Tibial nerve (tissue), 4 donors: ENCODE results near the gene PDLIM5. TPM values are rescaled to one million over a fixed set of nuclear protein-coding genes. Genes with fewer than 3 reads are reported as not detected.

Experiments
- DNase-seq, 2 donors: peaks; one replicate each; pipeline ENCODE4 v3.0.0-alpha.2; 2019; ENCODE audit warnings: low spot score in 2 of 2
- H3K27ac ChIP-seq, 4 donors: fragments of 200-600 bp; sonication (generic) in 3 of 4; one replicate each; pipeline ENCODE4 v1.5.1; 2017 to 2019; ENCODE audit warnings: mild to moderate bottlenecking in 1 of 4
- H3K27me3 ChIP-seq, 2 donors: fragments of 200-600 bp; sonication (generic) in 1 of 2; one replicate each; pipeline versions ENCODE4 v1.5.1 to v1.6.0; 2017 to 2019
- H3K36me3 ChIP-seq, 3 donors: fragments of 200-600 bp; sonication (generic); one replicate each; pipeline ENCODE4 v1.5.1; 2018 to 2019
- H3K4me1 ChIP-seq, 4 donors: fragments of 200-600 bp; sonication (generic) in 3 of 4; one replicate each; pipeline ENCODE4 v1.5.1; 2017 to 2019
- H3K4me3 ChIP-seq, 4 donors: fragments of 200-600 bp; sonication (generic) in 3 of 4; one replicate each; pipeline ENCODE4 v1.5.1; 2017 to 2019; ENCODE audit warnings: mild to moderate bottlenecking in 1 of 4, moderate library complexity in 1 of 4
- H3K9me3 ChIP-seq, 4 donors: fragments of 200-600 bp; sonication (generic) in 3 of 4; one replicate each; pipeline ENCODE4 v1.5.1; 2017 to 2019
- EP300 ChIP-seq, 2 donors: sonication (generic); formaldehyde crosslinking; IDR thresholded peaks; one replicate each; pipeline ENCODE4 v1.6.1; 2017; ENCODE audit warnings: antibody characterized with exemption in 2 of 2, mild to moderate bottlenecking in 1 of 2
- POLR2A ChIP-seq, 2 donors: fragments of 450-650 bp; IDR thresholded peaks; one replicate each; pipeline ENCODE4 v1.6.1; 2017; ENCODE audit warnings: antibody characterized with exemption in 2 of 2, mild to moderate bottlenecking in 2 of 2, moderate library complexity in 2 of 2
- WGBS, 2 donors: methylation state at CpG; one replicate each; pipeline ENCODE4 v1.1.5; 2018; 5-methylcytosine and 5-hydroxymethylcytosine counted together
- total RNA-seq, 4 donors: library from RNA; depleted of rRNA; stranded (reverse); fragments of >200 nt; gene quantifications; one replicate each; pipeline ENCODE4 v1.1.0, GENCODE V29; 2016
- TF ChIP-seq, protein P1 (sequence below), 5 experiments: fragments of 200-600 bp in 3 of 5; fragments of 450-650 bp in 2 of 5; sonication (generic) in 3 of 5; IDR thresholded peaks; one replicate each; pipeline ENCODE4 v1.5.1; 2016 to 2019; ENCODE audit warnings: antibody characterized with exemption in 5 of 5, mild to moderate bottlenecking in 3 of 5, moderate library complexity in 2 of 5

Gene PDLIM5
- total RNA-seq, 4 donors from 2014 or later: 73.5 to 117 (median 98.2) TPM

DNA sequence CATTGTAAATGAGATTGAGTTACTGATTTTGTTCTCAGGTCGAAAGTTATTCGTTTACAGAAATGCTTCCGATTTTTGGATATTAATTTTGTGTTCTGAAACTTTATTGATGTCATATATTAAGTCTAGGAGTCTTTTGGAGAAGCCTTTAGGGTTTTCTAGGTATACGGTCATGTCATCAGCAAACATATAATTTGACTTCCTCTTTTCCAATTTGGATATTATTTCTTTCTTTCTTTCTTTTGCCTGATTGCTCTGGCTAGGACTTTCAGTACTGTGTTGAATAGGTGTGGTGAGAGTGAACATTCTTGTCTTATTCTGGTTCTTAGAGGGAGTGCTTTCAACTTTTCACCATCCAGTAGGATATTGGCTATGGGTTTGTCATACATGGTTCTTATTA, 35.4 kb upstream of the PDLIM5 start:
- 95 to 98% methylated on average over 4 of the region's 4 CpGs for whole genome bisulfite sequencing, 2 donors
- DNase-seq: no peak
- no peaks in the 10 kb centered on the region for H3K36me3 ChIP-seq
- TF ChIP-seq, protein P1, sequence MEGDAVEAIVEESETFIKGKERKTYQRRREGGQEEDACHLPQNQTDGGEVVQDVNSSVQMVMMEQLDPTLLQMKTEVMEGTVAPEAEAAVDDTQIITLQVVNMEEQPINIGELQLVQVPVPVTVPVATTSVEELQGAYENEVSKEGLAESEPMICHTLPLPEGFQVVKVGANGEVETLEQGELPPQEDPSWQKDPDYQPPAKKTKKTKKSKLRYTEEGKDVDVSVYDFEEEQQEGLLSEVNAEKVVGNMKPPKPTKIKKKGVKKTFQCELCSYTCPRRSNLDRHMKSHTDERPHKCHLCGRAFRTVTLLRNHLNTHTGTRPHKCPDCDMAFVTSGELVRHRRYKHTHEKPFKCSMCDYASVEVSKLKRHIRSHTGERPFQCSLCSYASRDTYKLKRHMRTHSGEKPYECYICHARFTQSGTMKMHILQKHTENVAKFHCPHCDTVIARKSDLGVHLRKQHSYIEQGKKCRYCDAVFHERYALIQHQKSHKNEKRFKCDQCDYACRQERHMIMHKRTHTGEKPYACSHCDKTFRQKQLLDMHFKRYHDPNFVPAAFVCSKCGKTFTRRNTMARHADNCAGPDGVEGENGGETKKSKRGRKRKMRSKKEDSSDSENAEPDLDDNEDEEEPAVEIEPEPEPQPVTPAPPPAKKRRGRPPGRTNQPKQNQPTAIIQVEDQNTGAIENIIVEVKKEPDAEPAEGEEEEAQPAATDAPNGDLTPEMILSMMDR (IDR thresholded peaks at IDR 0.05): no peak
- TF ChIP-seq EP300 (IDR thresholded peaks at IDR 0.05) (no peak), POLR2A (IDR thresholded peaks at IDR 0.05) (no peak)
- H3K27ac ChIP-seq: no peak overlapping the region
- H3K9me3 ChIP-seq: no peaks in the 10 kb centered on the region
- H3K27me3 ChIP-seq: no peaks in the 10 kb centered on the region
- H3K4me1 ChIP-seq: peaks cover 0 to 21% (median 2%) of the 10 kb centered on the region in 4 donors
- H3K4me3 ChIP-seq: no peak overlapping the region

DNA sequence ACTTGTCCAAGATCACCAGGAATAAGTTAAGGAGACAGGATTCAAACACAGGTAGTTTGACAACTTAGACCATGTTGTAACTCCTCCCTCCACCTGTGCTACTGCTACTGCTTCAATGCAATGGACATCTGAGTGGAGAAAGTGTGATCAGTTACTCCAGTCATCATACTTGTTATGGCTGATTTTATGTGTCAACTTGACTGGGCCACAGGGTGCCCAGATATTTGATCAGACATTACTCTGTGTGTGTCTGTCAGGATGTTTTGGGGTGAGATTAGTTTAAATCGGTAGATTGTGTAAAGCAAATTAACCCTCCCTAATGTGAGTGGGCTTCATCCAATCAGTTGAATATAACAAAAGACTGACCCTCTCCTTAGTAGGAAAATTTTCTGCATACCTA, 34.8 kb upstream of the PDLIM5 start:
- TF ChIP-seq EP300 (IDR thresholded peaks at IDR 0.05) (no peak), POLR2A (IDR thresholded peaks at IDR 0.05) (no peak)
- TF ChIP-seq, protein P1 (IDR thresholded peaks at IDR 0.05): no peak
- no peaks in the 10 kb centered on the region for H3K9me3 ChIP-seq
- H3K36me3 ChIP-seq: no peaks in the 10 kb centered on the region
- peaks cover 0 to 17% (median 2%) of the 10 kb centered on the region in 4 donors for H3K4me1 ChIP-seq
- no peak overlapping the region for H3K4me3 ChIP-seq
- 89 to 100% methylated on average over 1 of the region's 1 CpG for WGBS, 2 donors
- no peaks in the 10 kb centered on the region for H3K27me3 ChIP-seq
- no peak for DNase-seq
- no peak overlapping the region for H3K27ac ChIP-seq

DNA sequence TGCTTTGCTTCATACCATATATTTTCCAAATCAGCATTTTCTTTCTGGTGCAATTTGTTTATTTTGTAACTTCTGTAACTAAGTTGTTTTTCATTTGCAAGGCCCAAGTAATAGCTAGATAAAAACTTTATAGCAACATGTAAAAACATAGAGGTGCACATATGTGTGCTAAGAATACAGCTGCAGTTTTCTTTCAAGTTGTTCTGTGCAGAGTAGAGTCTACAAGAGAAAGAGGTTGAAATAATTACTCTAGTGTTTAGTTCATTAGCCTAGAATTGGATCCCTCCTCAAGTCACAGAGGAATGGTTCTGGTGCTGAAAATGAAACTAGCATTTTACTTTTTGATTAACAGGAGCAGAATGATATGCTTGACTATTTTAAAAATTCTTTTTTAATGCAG, 32.2 kb upstream of the PDLIM5 start:
- no peaks in the 10 kb centered on the region for H3K4me1 ChIP-seq
- no peak overlapping the region for H3K4me3 ChIP-seq
- H3K27ac ChIP-seq: no peak overlapping the region
- no peaks in the 10 kb centered on the region for H3K36me3 ChIP-seq
- no peaks in the 10 kb centered on the region for H3K27me3 ChIP-seq
- no peak for DNase-seq
- H3K9me3 ChIP-seq: no peaks in the 10 kb centered on the region
- TF ChIP-seq EP300 (IDR thresholded peaks at IDR 0.05): no peak
- TF ChIP-seq, protein P1 (IDR thresholded peaks at IDR 0.05): no peak
- no peak for TF ChIP-seq POLR2A (IDR thresholded peaks at IDR 0.05)

DNA sequence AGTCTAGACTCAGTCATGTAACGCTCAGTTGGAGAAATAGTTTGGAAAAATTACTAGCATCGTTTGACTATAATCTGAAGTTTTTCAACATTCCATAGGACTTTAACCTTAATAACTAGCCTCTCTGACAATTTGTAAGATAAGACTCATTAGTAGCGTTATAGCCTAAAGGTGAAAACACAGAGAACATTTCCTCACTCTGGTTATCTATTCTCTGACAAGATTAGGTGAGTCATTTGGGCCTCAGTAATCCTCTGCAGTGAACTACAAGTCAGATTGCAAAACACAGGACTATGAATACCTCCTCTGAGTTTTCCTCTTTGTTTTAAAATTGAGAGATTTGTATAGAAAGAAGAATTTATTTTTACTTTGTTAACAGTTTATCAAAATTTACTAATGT, 31.8 kb upstream of the PDLIM5 start:
- Histone ChIP-seq H3K9me3 (peaks cover 0 to 1% (median 0%) of the 10 kb centered on the region in 4 donors), H3K27me3 (no peaks in the 10 kb centered on the region), H3K4me1 (no peaks in the 10 kb centered on the region), H3K27ac (no peak overlapping the region), H3K4me3 (no peak overlapping the region), H3K36me3 (no peaks in the 10 kb centered on the region)
- WGBS, 2 donors: 88% methylated on average over 3 of the region's 3 CpGs
- no peak for DNase-seq
- TF ChIP-seq, protein P1 (IDR thresholded peaks at IDR 0.05): no peak
- TF ChIP-seq EP300 (IDR thresholded peaks at IDR 0.05): no peak
- TF ChIP-seq POLR2A (IDR thresholded peaks at IDR 0.05): no peak

DNA sequence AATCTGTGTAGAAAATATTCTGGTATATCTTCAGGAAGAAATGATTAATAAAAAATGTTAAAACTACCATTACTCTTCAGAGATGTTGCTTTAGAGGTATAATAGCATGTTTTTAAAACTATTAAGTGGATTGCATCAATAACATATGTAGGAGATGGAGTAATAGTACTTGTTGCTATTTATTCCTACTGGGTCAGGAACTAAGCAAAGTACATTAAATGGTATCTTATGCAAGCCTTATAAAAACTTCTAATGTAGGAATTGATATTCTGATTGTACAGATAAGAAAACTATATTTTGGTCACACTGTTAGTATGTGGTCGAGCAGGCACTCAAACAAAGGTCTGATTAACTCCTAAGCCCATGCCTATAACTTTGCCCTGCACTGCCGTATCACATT, 31.4 kb upstream of the PDLIM5 start:
- peaks cover 0 to 5% (median under 1%) of the 10 kb centered on the region in 4 donors for H3K9me3 ChIP-seq
- no peaks in the 10 kb centered on the region for H3K27me3 ChIP-seq
- H3K4me3 ChIP-seq: no peak overlapping the region
- no peaks in the 10 kb centered on the region for H3K36me3 ChIP-seq
- 80 to 81% methylated on average over 2 of the region's 2 CpGs for WGBS, 2 donors
- H3K4me1 ChIP-seq: no peaks in the 10 kb centered on the region
- DNase-seq: no peak
- TF ChIP-seq EP300 (IDR thresholded peaks at IDR 0.05): no peak
- TF ChIP-seq, protein P1 (IDR thresholded peaks at IDR 0.05): no peak
- no peak for TF ChIP-seq POLR2A (IDR thresholded peaks at IDR 0.05)
- H3K27ac ChIP-seq: no peak overlapping the region
